GM06990 (cell line): ENCODE results near the gene FAM13B.
"Not testable (repeated sequence)": the region's sequence is repeated elsewhere in the genome, so short reads cannot be mapped to it uniquely, and the experiment has no call there.

Source experiments
- DNase-seq: peaks from one replicate; pipeline ENCODE4 v3.0.0-alpha.2; 2011; ENCODE audit not compliant: insufficient read length; ENCODE audit errors: extremely low read depth
- H3K27me3 ChIP-seq: replicated peaks from 2 replicates; pipeline ENCODE4 v1.6.0; 2011; ENCODE audit warnings: low read length; ENCODE audit not compliant: control insufficient read depth, insufficient read depth
- H3K36me3 ChIP-seq: 2 replicates; pipeline ENCODE4 v1.5.1; 2011; ENCODE audit warnings: low read length; ENCODE audit not compliant: control insufficient read depth, insufficient read depth
- H3K4me3 ChIP-seq: replicated peaks from 2 replicates; pipeline ENCODE4 v1.5.1; 2011; ENCODE audit warnings: low read depth, mild to moderate bottlenecking, control low read depth, low read length
- CTCF ChIP-seq: IDR thresholded peaks from 2 replicates; pipeline ENCODE4 v1.5.1; 2011; ENCODE audit warnings: low read length, control low read depth, mild to moderate bottlenecking, inconsistent platforms; ENCODE audit not compliant: insufficient read depth, poor library complexity, severe bottlenecking

Gene FAM13B

GRCh38 chr5:138032572-138033385 is at the start of gene FAM13B:
TSS of gene FAM13B (minus strand) at chr5:138033079. CDS start at chr5:138019111, 13,968 bp downstream.
- no peaks in the 10 kb centered on the region for H3K27me3 ChIP-seq
- TF ChIP-seq CTCF: no peak
- no peaks in the 10 kb centered on the region for H3K36me3 ChIP-seq
- peak within 1 kb of the TSS; percentile 95 for H3K4me3 ChIP-seq
- DNase-seq: peak; percentile 89

- no peaks in the 10 kb centered on the region for H3K27me3 ChIP-seq
- H3K36me3 ChIP-seq: no peaks in the 10 kb centered on the region
- no peak for DNase-seq
- peak; percentile 24 for TF ChIP-seq CTCF
- no peak overlapping the region for H3K4me3 ChIP-seq
These were observed 49.2 kb upstream of the FAM13B start for GRCh38 chr5:138082033-138082432.

- no peak for DNase-seq
- Histone ChIP-seq H3K36me3 (no peaks in the 10 kb centered on the region), H3K27me3 (no peaks in the 10 kb centered on the region), H3K4me3 (no peak overlapping the region)
- no peak for TF ChIP-seq CTCF
These were observed 45.2 kb upstream of the FAM13B start for GRCh38 chr5:138078006-138078643.

- no peak for DNase-seq
These were observed 44.3 kb upstream of the FAM13B start for GRCh38 chr5:138077064-138077696.

GRCh38 chr5:138070026-138070425 is 37.1 kb upstream of the FAM13B start:
- H3K36me3 ChIP-seq, DNase-seq, H3K4me3 ChIP-seq, H3K27me3 ChIP-seq: not testable (repeated sequence)

More at GRCh38 chr5:138077064-138077696, 44.3 kb upstream of the FAM13B start:
- Histone ChIP-seq H3K27me3 (no peaks in the 10 kb centered on the region), H3K36me3 (no peaks in the 10 kb centered on the region), H3K4me3 (no peak overlapping the region)
- TF ChIP-seq CTCF: peak; percentile 76
